GM19452 (cell line): Measurements from ENCODE around the gene ADAMTS18.

ENCODE experiments used
- ATAC-seq: cut with Tn5 transposase; IDR thresholded peaks from one replicate; pipeline ENCODE4 v1.9.1; 2021; ENCODE audit not compliant: unreplicated experiment

Gene ADAMTS18

GRCh38 chr16:77435272-77435820 is 512 bp upstream of the ADAMTS18 start:
- no peak for ATAC-seq

GRCh38 chr16:77434022-77434529 is 758 bp downstream of the ADAMTS18 start:
- no peak for ATAC-seq

- ATAC-seq, result no peak
These were observed 1.7 kb downstream of the ADAMTS18 start for GRCh38 chr16:77433146-77433545.

GRCh38 chr16:77432264-77432663 is 2.6 kb downstream of the ADAMTS18 start:
- no peak for ATAC-seq

GRCh38 chr16:77430787-77431585 is 3.8 kb downstream of the ADAMTS18 start:
- ATAC-seq, result no peak

GRCh38 chr16:77430360-77430759 is 4.5 kb downstream of the ADAMTS18 start:
- no peak for ATAC-seq

GRCh38 chr16:77424871-77425604 is 9.8 kb downstream of the ADAMTS18 start:
- no peak for ATAC-seq

GRCh38 chr16:77422196-77422784 is 12.5 kb downstream of the ADAMTS18 start:
- no peak for ATAC-seq

- no peak for ATAC-seq
These were observed 17.8 kb downstream of the ADAMTS18 start for GRCh38 chr16:77416939-77417480.

- no peak for ATAC-seq
These were observed 20.0 kb downstream of the ADAMTS18 start for GRCh38 chr16:77414752-77415231.

GRCh38 chr16:77410449-77410848 is 24.4 kb downstream of the ADAMTS18 start:
- no peak for ATAC-seq

- ATAC-seq, result no peak
These were observed 25.5 kb downstream of the ADAMTS18 start for GRCh38 chr16:77409311-77409710.

GRCh38 chr16:77408607-77409006 is 26.2 kb downstream of the ADAMTS18 start:
- ATAC-seq, result peak; percentile 64

- ATAC-seq, result no peak
These were observed 28.2 kb downstream of the ADAMTS18 start for GRCh38 chr16:77406680-77407079.

GRCh38 chr16:77404775-77405174 is 30.1 kb downstream of the ADAMTS18 start:
- no peak for ATAC-seq

GRCh38 chr16:77403732-77404131 is 31.1 kb downstream of the ADAMTS18 start:
- ATAC-seq, result no peak

GRCh38 chr16:77402672-77403071 is 32.2 kb downstream of the ADAMTS18 start:
- no peak for ATAC-seq

- no peak for ATAC-seq
These were observed 32.7 kb downstream of the ADAMTS18 start for GRCh38 chr16:77402118-77402517.

- no peak for ATAC-seq
These were observed 35.3 kb downstream of the ADAMTS18 start for GRCh38 chr16:77399546-77399945.

GRCh38 chr16:77399066-77399465 is 35.8 kb downstream of the ADAMTS18 start:
- ATAC-seq, result no peak

- ATAC-seq, result no peak
These were observed 36.3 kb downstream of the ADAMTS18 start for GRCh38 chr16:77398495-77398894.
